ENCODE data around the gene CTSL.

The CTSL gene

DNA sequence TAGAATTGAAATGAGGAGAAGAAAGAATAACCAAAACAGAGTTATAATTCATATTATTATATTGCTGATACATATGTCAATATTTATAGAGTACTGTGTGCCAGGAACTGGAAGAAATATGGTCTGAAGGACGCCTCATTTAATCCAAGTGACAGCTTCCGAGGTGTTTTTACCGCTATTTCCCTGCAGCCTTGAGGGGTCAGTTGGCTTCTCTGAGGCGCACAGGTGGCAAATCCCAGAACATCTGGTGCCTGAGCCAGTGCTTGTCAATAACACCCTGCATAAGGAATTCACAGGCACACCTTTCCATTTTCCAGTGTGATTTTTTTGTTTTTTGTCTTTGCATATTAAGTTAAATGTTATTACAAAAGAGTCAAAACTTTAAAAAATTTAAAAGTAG is 43.3 kb upstream of the CTSL start:
- Histone ChIP-seq H3K9me3 (ENCODE audit: insufficient read depth, low read length, severe bottlenecking) (no peaks in the 10 kb centered on the region), H4K20me1 (ENCODE audit: insufficient read depth, low read length) (no peaks in the 10 kb centered on the region), H2AFZ (ENCODE audit: low read depth, low read length) (no peak overlapping the region), H3K9ac (ENCODE audit: low read depth, low read length) (no peak overlapping the region), H3K4me3 (ENCODE audit: low read depth in 1 of 2, low read length in 2 of 2) (no peak overlapping the region), H3K4me1 (ENCODE audit: insufficient read depth, low read length) (no peaks in the 10 kb centered on the region), H3K4me2 (ENCODE audit: insufficient read depth, low read length) (no peak overlapping the region), H3K27me3 (ENCODE audit: insufficient read depth, low read length, poor library complexity) (no peaks in the 10 kb centered on the region), H3K79me2 (ENCODE audit: insufficient read depth, low read length) (no peaks in the 10 kb centered on the region), H3K27ac (ENCODE audit: low read length) (no peak overlapping the region), H3K36me3 (ENCODE audit: insufficient read depth, low read length) (no peaks in the 10 kb centered on the region)
- TF ChIP-seq CTCF (IDR thresholded peaks at IDR 0.05; ENCODE audit: borderline replicate concordance, extremely low read depth, low read length, poor library complexity, severe bottlenecking) (no peak), EZH2 (IDR thresholded peaks at IDR 0.05; ENCODE audit: borderline replicate concordance, low read depth, low read length, severe bottlenecking) (no peak)
- no peak for DNase-seq
- ATAC-seq (ENCODE audit: insufficient read depth, low read depth), result no peak

DNA sequence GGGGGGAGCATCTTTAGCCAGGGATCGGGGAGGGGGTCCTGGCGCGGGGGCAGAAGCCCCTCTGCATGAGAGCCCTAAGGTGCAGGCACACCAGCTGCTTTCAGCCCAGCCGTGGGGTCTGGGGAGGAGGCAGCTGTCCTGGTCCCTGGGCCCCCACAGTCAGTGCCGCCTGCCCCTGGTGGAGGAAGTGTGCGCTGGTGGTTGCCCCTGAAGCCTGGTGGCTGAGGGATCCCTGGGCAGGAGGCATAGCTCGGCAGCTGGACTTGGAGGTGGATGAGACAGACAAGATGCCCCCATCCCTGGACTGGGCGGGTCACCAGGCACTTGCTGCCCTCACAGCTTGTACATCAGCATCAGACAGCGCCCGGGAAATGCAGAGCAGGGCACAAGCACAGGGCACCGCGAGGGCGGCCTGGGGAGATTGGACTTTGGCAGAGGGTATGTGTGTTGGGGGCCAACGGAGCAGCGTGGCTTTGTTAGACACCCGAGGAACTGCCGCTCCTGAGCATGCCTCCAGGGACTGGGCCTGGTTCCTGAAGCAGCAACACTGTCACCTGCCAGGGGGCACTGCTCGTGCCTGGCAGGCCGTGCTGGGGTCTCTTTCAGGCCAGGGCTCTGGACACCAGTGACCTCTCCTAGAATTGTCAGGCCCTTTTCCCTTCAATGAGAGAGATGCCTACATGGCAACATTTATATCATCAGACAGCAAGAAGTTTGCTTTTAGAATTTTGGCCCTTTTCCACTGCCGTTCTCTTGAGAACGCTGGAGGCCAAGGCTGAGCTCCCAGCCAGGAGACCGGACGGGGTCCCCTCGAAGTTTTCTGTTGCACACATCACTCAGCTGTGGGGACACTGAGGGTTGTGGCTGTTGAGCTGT is 41.9 kb upstream of the CTSL start:
- no peak for TF ChIP-seq CTCF (IDR thresholded peaks at IDR 0.05; ENCODE audit: borderline replicate concordance, extremely low read depth, low read length, poor library complexity, severe bottlenecking)
- no peak for TF ChIP-seq EZH2 (IDR thresholded peaks at IDR 0.05; ENCODE audit: borderline replicate concordance, low read depth, low read length, severe bottlenecking)
- no peak overlapping the region for H3K27ac ChIP-seq (ENCODE audit: low read length)
- no peaks in the 10 kb centered on the region for H3K79me2 ChIP-seq (ENCODE audit: insufficient read depth, low read length)
- no peak overlapping the region for H3K4me3 ChIP-seq (ENCODE audit: low read depth in 1 of 2, low read length in 2 of 2)
- H3K27me3 ChIP-seq (ENCODE audit: insufficient read depth, low read length, poor library complexity), result no peaks in the 10 kb centered on the region
- no peaks in the 10 kb centered on the region for H4K20me1 ChIP-seq (ENCODE audit: insufficient read depth, low read length)
- H2AFZ ChIP-seq (ENCODE audit: low read depth, low read length), result no peak overlapping the region
- no peaks in the 10 kb centered on the region for H3K9me3 ChIP-seq (ENCODE audit: insufficient read depth, low read length, severe bottlenecking)
- no peak for ATAC-seq (ENCODE audit: insufficient read depth, low read depth)
- H3K9ac ChIP-seq (ENCODE audit: low read depth, low read length), result no peak overlapping the region
- no peaks in the 10 kb centered on the region for H3K4me1 ChIP-seq (ENCODE audit: insufficient read depth, low read length)
- H3K4me2 ChIP-seq (ENCODE audit: insufficient read depth, low read length), result no peak overlapping the region
- DNase-seq, result no peak
- no peaks in the 10 kb centered on the region for H3K36me3 ChIP-seq (ENCODE audit: insufficient read depth, low read length)

DNA sequence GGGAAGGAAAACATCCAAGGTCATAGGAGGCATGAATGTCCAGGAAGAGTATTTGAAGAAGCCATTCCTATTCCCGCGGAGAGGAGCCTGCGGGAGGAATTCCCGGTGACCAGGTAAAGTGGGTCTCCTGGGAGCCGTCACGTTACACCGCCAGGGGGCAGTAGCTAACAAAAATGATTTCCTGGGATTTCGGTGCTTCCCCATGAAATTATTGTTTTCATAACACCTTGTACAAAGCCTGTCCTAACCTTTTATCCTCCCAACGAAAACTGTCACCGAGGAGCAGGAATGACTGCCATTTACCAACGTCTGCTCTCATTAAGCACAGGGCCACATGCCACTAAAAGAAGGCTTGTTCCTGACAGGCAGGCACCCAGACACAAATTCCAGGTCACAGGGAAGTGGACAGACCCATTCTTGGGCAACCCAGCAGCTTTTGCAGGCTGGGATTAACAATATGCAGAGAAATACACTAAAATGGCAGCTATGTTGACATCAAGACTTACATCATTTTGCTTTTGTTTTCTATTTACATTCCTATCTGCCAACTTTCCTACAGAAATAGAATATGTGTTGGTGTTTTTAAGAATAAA is 41.2 kb upstream of the CTSL start:
- Histone ChIP-seq H3K4me3 (ENCODE audit: low read depth in 1 of 2, low read length in 2 of 2) (no peak overlapping the region), H2AFZ (ENCODE audit: low read depth, low read length) (no peak overlapping the region), H3K4me1 (ENCODE audit: insufficient read depth, low read length) (no peaks in the 10 kb centered on the region), H3K79me2 (ENCODE audit: insufficient read depth, low read length) (no peaks in the 10 kb centered on the region), H3K27me3 (ENCODE audit: insufficient read depth, low read length, poor library complexity) (no peaks in the 10 kb centered on the region), H3K9me3 (ENCODE audit: insufficient read depth, low read length, severe bottlenecking) (no peaks in the 10 kb centered on the region), H3K27ac (ENCODE audit: low read length) (no peak overlapping the region), H3K9ac (ENCODE audit: low read depth, low read length) (no peak overlapping the region), H4K20me1 (ENCODE audit: insufficient read depth, low read length) (no peaks in the 10 kb centered on the region), H3K36me3 (ENCODE audit: insufficient read depth, low read length) (no peaks in the 10 kb centered on the region), H3K4me2 (ENCODE audit: insufficient read depth, low read length) (no peak overlapping the region)
- no peak for DNase-seq
- ATAC-seq (ENCODE audit: insufficient read depth, low read depth), result no peak
- TF ChIP-seq CTCF (IDR thresholded peaks at IDR 0.05; ENCODE audit: borderline replicate concordance, extremely low read depth, low read length, poor library complexity, severe bottlenecking), result peak; percentile 40
- TF ChIP-seq EZH2 (IDR thresholded peaks at IDR 0.05; ENCODE audit: borderline replicate concordance, low read depth, low read length, severe bottlenecking), result no peak

All from DND-41 (cell line).